HCT116 (cell line): ENCODE results near the gene IQGAP2. TPM values are rescaled to one million over a fixed set of nuclear protein-coding genes. Genes with fewer than 3 reads are reported as not detected.

ENCODE experiments used
- ATAC-seq: fragments of 200-7000 bp; cut with Tn5 transposase; 2 replicates; pipeline ENCODE4 v1.9.1; 2020; ENCODE audit warnings: mild to moderate bottlenecking, moderate library complexity
- BruUV-seq: library from RNA; stranded (reverse); fragments of 400-500 nt; replicated peaks from 2 replicates; lab custom pipeline; 2021; lab: Mats Ljungman, UMichigan
- CTCF ChIA-PET: fragments of 300-600 bp; sonication (Branson Sonifier 250); formaldehyde crosslinking; loops from one replicate; lab custom pipeline; 2021; ENCODE audit warnings: antibody characterized with exemption; lab: Charles Lee
- POLR2A ChIA-PET: fragments of 300-600, 350-600 bp; sonication (Branson Sonifier 250); formaldehyde crosslinking; loops from one replicate; lab custom pipeline; 2021; ENCODE audit warnings: antibody characterized with exemption; lab: Charles Lee
- RAD21 ChIA-PET, 2 experiments: fragments of 300-600 bp; sonication (Branson Sonifier 250); formaldehyde crosslinking; loops; one replicate each; lab custom pipeline; 2023; ENCODE audit warnings: low total read pairs in 2 of 2; ENCODE audit not compliant: uncharacterized antibody in 2 of 2, unreplicated experiment in 2 of 2, low non-redundant PET in 1 of 2; lab: Charles Lee
- DNase-seq: peaks from one replicate; pipeline ENCODE4 v3.0.0-alpha.2; 2010; ENCODE audit warnings: low read depth, low spot score
- H2AFZ ChIP-seq: fragments of 200-600 bp; shearing (Covaris generic), sonication (generic); 2 replicates; pipeline ENCODE4 v1.6.1; 2017; ENCODE audit warnings: low read depth, mixed run types, mixed read lengths, antibody characterized with exemption, low read length; ENCODE audit not compliant: poor library complexity, severe bottlenecking
- H3K27ac ChIP-seq: 2 replicates; pipeline ENCODE4 v1.5.1; 2012; ENCODE audit warnings: low read depth, low read length
- H3K27me3 ChIP-seq: fragments of 200-600 bp; sonication (generic); 2 replicates; pipeline ENCODE4 v1.6.1; 2016; ENCODE audit warnings: mixed run types, low read length, mixed read lengths; ENCODE audit not compliant: insufficient read depth
- H3K36me3 ChIP-seq, 2 experiments: fragments of 200-500 bp in 1 of 2; fragments of 200-600 bp in 1 of 2; sonication (Bioruptor generic) in 1 of 2; sonication (generic) in 1 of 2; 2 replicates each; pipeline versions ENCODE4 v1.5.1 to v1.6.1; 2014 to 2016; ENCODE audit warnings: low read length in 2 of 2, inconsistent platforms in 1 of 2, mixed read lengths in 1 of 2, mixed run types in 1 of 2; ENCODE audit not compliant: insufficient read depth in 2 of 2, control insufficient read depth in 1 of 2
- H3K4me1 ChIP-seq, 2 experiments: fragments of 200-600 bp in 1 of 2; sonication (generic) in 1 of 2; 2 replicates each; pipeline versions ENCODE4 v1.5.1 to v1.6.1; 2012 to 2017; ENCODE audit warnings: low read length in 2 of 2, inconsistent platforms in 1 of 2, mild to moderate bottlenecking in 1 of 2, mixed read lengths in 1 of 2, mixed run types in 1 of 2, moderate library complexity in 1 of 2; ENCODE audit not compliant: insufficient read depth in 2 of 2, control insufficient read depth in 1 of 2
- H3K4me2 ChIP-seq: fragments of 200-600 bp; sonication (generic); 2 replicates; pipeline ENCODE4 v1.6.1; 2017; ENCODE audit warnings: mixed run types, low read length, mixed read lengths
- H3K4me3 ChIP-seq, 2 experiments: fragments of 200-600 bp in 1 of 2; sonication (generic) in 1 of 2; replicated peaks in 1 of 2; 2 replicates each; pipeline ENCODE4 v1.5.1; 2011 to 2016; ENCODE audit warnings: low read length in 2 of 2, control low read depth in 1 of 2, low read depth in 1 of 2, mild to moderate bottlenecking in 1 of 2, mixed read lengths in 1 of 2, mixed run types in 1 of 2
- H3K79me2 ChIP-seq: fragments of 200-600 bp; sonication (generic); 2 replicates; pipeline ENCODE4 v1.6.1; 2017; ENCODE audit warnings: mild to moderate bottlenecking, mixed run types, low read length, moderate library complexity, mixed read lengths; ENCODE audit not compliant: insufficient read depth
- H3K9ac ChIP-seq: fragments of 200-600 bp; sonication (generic); 2 replicates; pipeline ENCODE4 v1.6.1; 2016; ENCODE audit warnings: low read length, mixed read lengths
- H3K9me2 ChIP-seq: fragments of 200-600 bp; sonication (generic), shearing (Covaris generic); 2 replicates; pipeline ENCODE4 v1.6.1; 2017; ENCODE audit warnings: mixed run types, mild to moderate bottlenecking, moderate library complexity; ENCODE audit not compliant: insufficient read depth
- H3K9me3 ChIP-seq, 2 experiments: fragments of 200-500 bp in 1 of 2; fragments of 200-600 bp in 1 of 2; sonication (Bioruptor generic) in 1 of 2; sonication (generic) in 1 of 2; 2 replicates each; pipeline ENCODE4 v1.6.1; 2014 to 2017; ENCODE audit warnings: low read length in 2 of 2, mixed read lengths in 2 of 2, inconsistent platforms in 1 of 2, low read depth in 1 of 2, mild to moderate bottlenecking in 1 of 2, mixed run types in 1 of 2, moderate library complexity in 1 of 2; ENCODE audit not compliant: control insufficient read depth in 1 of 2, insufficient read depth in 1 of 2
- H4K20me1 ChIP-seq: fragments of 200-600 bp; sonication (generic), shearing (Covaris generic); 2 replicates; pipeline ENCODE4 v1.6.1; 2017; ENCODE audit warnings: mixed run types, mild to moderate bottlenecking, moderate library complexity; ENCODE audit not compliant: insufficient read depth
- ATF3 ChIP-seq: IDR thresholded peaks from 2 replicates; pipeline ENCODE4 v1.6.1; 2012
- ELF1 ChIP-seq: IDR thresholded peaks from 2 replicates; pipeline ENCODE4 v1.6.1; 2012; ENCODE audit warnings: low read depth, borderline replicate concordance
- EZH2phosphoT487 ChIP-seq: fragments of 200-600 bp; IDR thresholded peaks from 2 replicates; pipeline ENCODE4 v1.6.1; 2018; ENCODE audit warnings: antibody characterized with exemption, borderline replicate concordance
- FOSL1 ChIP-seq: IDR thresholded peaks from 2 replicates; pipeline ENCODE4 v1.6.1; 2012; ENCODE audit warnings: low read depth
- JUND ChIP-seq: IDR thresholded peaks from 2 replicates; pipeline ENCODE4 v1.6.1; 2012
- POLR2A ChIP-seq: IDR thresholded peaks from 2 replicates; pipeline ENCODE4 v1.7.0; 2011; ENCODE audit warnings: borderline replicate concordance; ENCODE audit not compliant: insufficient read depth, insufficient read length; ENCODE audit errors: extremely low read depth
- RAD21 ChIP-seq: IDR thresholded peaks from 2 replicates; pipeline ENCODE4 v1.6.1; 2012; ENCODE audit warnings: low read depth, mild to moderate bottlenecking
- SIN3A ChIP-seq: IDR thresholded peaks from 2 replicates; pipeline ENCODE4 v1.6.1; 2012; ENCODE audit warnings: low read depth
- SRF ChIP-seq: IDR thresholded peaks from 2 replicates; pipeline ENCODE4 v1.6.1; 2012; ENCODE audit warnings: low read depth
- TCF7L2 ChIP-seq: IDR thresholded peaks from 2 replicates; pipeline ENCODE4 v1.7.0; 2011; ENCODE audit warnings: borderline replicate concordance, inconsistent platforms; ENCODE audit not compliant: insufficient read depth, insufficient read length; ENCODE audit errors: extremely low read depth
- YY1 ChIP-seq: IDR thresholded peaks from 2 replicates; pipeline ENCODE4 v1.6.1; 2011; ENCODE audit warnings: low read length, low read depth, moderate library complexity, mild to moderate bottlenecking; ENCODE audit not compliant: insufficient replicate concordance; ENCODE audit errors: extremely low read depth
- intact Hi-C: fragments of 100-400 bp; cut with micrococcal nuclease; formaldehyde crosslinking; loops from 2 replicates; pipeline ENCODE4 v1.10.0; 2022
- total RNA-seq: library from RNA; stranded (reverse); gene quantifications from one replicate; pipeline ENCODE4 v1.2.1, GENCODE V29; 2021; ENCODE audit not compliant: unreplicated experiment
- TF ChIP-seq, protein P1 (sequence below), 3 experiments: fragments of 200-600 bp in 1 of 3; sonication (generic) in 1 of 3; IDR thresholded peaks in 2 of 3; conservative IDR thresholded peaks in 1 of 3; 2 replicates each; pipeline ENCODE4 v1.5.1; 2012 to 2017; ENCODE audit warnings: low read depth in 2 of 3, low read length in 2 of 3, antibody characterized with exemption in 1 of 3, borderline replicate concordance in 1 of 3, control low read depth in 1 of 3, mild to moderate bottlenecking in 1 of 3, mixed read lengths in 1 of 3, mixed run types in 1 of 3, moderate library complexity in 1 of 3; ENCODE audit not compliant: insufficient read depth in 1 of 3
- TF ChIP-seq, protein P2 (sequence below): IDR thresholded peaks from 2 replicates; pipeline ENCODE4 v1.6.1; 2012; ENCODE audit warnings: low read depth
- TF ChIP-seq, protein P3 (sequence below): IDR thresholded peaks from 2 replicates; pipeline ENCODE4 v1.6.1; 2012

Gene IQGAP2
- total RNA-seq, 1 experiment from 2014 or later: 2.0 TPM

DNA sequence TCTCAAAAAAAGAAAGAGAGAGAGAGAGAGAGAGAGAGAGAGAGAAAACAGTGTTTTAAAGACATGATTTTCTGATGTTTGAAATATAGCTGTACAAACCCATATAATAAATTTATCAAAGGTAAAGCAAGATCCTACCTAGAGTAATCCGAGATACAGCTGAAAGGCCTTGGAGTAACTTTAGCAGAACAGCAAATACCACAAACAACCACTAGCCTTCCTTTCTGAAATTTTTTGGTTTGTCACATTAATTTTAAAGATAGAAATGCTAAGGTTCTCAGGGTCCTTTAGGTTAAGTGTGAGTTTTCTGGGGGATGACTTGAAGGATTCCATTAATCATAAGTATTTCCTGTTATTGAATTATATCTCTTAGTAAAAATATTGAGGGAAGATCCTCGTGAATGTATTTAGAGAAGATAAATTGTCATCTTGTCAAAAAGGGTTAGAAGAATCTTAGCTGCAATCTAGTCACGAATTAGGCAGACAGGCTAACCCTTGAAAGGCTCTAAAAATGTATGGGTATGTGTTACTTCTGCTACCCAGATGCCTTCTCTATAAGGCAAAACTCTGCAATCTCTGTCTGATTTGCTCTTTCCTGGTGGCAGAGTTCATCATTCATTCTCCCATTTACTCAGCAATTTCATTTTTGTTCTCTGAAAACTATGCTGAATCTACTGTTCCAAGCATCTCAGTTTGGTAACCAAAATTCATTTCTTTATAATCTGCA is 192.8 kb downstream of the IQGAP2 start:
- no TSS peak for BruUV-seq
- H2AFZ ChIP-seq: no peak overlapping the region
- H3K4me1 ChIP-seq: no peaks in the 10 kb centered on the region
- ChIA-PET RAD21 (no interaction called here), POLR2A (no interaction called here), CTCF (interaction anchor here (0.7 kb wide), 1 partner anchor 179 kb away, joined by 4 read pairs; no protein-coding TSS in a partner anchor)
- no peaks in the 10 kb centered on the region for H3K79me2 ChIP-seq
- no peak overlapping the region for H3K4me3 ChIP-seq
- H3K27me3 ChIP-seq: no peaks in the 10 kb centered on the region
- no peaks in the 10 kb centered on the region for H4K20me1 ChIP-seq
- DNase-seq (no peak), ATAC-seq (no peak)
- no peaks in the 10 kb centered on the region for H3K9me3 ChIP-seq
- no peaks in the 10 kb centered on the region for H3K9me2 ChIP-seq
- H3K36me3 ChIP-seq: no peaks in the 10 kb centered on the region
- TF ChIP-seq, protein P1, sequence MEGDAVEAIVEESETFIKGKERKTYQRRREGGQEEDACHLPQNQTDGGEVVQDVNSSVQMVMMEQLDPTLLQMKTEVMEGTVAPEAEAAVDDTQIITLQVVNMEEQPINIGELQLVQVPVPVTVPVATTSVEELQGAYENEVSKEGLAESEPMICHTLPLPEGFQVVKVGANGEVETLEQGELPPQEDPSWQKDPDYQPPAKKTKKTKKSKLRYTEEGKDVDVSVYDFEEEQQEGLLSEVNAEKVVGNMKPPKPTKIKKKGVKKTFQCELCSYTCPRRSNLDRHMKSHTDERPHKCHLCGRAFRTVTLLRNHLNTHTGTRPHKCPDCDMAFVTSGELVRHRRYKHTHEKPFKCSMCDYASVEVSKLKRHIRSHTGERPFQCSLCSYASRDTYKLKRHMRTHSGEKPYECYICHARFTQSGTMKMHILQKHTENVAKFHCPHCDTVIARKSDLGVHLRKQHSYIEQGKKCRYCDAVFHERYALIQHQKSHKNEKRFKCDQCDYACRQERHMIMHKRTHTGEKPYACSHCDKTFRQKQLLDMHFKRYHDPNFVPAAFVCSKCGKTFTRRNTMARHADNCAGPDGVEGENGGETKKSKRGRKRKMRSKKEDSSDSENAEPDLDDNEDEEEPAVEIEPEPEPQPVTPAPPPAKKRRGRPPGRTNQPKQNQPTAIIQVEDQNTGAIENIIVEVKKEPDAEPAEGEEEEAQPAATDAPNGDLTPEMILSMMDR (IDR thresholded peaks at IDR 0.05 in 2 of 3, conservative IDR thresholded peaks at IDR 0.05 in 1 of 3; ENCODE audit: borderline replicate concordance in 1 of 3, insufficient read depth in 1 of 3, low read depth in 2 of 3, low read length in 2 of 3): no peak
- TF ChIP-seq JUND (no peak), ATF3 (no peak), FOSL1 (no peak), EZH2phosphoT487 (no peak), TCF7L2 (no peak), ELF1 (no peak), RAD21 (no peak), SRF (no peak), SIN3A (no peak), YY1 (no peak), POLR2A (no peak)
- TF ChIP-seq, protein P2, sequence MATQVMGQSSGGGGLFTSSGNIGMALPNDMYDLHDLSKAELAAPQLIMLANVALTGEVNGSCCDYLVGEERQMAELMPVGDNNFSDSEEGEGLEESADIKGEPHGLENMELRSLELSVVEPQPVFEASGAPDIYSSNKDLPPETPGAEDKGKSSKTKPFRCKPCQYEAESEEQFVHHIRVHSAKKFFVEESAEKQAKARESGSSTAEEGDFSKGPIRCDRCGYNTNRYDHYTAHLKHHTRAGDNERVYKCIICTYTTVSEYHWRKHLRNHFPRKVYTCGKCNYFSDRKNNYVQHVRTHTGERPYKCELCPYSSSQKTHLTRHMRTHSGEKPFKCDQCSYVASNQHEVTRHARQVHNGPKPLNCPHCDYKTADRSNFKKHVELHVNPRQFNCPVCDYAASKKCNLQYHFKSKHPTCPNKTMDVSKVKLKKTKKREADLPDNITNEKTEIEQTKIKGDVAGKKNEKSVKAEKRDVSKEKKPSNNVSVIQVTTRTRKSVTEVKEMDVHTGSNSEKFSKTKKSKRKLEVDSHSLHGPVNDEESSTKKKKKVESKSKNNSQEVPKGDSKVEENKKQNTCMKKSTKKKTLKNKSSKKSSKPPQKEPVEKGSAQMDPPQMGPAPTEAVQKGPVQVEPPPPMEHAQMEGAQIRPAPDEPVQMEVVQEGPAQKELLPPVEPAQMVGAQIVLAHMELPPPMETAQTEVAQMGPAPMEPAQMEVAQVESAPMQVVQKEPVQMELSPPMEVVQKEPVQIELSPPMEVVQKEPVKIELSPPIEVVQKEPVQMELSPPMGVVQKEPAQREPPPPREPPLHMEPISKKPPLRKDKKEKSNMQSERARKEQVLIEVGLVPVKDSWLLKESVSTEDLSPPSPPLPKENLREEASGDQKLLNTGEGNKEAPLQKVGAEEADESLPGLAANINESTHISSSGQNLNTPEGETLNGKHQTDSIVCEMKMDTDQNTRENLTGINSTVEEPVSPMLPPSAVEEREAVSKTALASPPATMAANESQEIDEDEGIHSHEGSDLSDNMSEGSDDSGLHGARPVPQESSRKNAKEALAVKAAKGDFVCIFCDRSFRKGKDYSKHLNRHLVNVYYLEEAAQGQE: no peak
- TF ChIP-seq, protein P3, sequence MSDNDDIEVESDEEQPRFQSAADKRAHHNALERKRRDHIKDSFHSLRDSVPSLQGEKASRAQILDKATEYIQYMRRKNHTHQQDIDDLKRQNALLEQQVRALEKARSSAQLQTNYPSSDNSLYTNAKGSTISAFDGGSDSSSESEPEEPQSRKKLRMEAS: no peak
- no peak overlapping the region for H3K4me2 ChIP-seq
- intact Hi-C loops: no loop called here
- no peak overlapping the region for H3K9ac ChIP-seq
- H3K27ac ChIP-seq: no peak overlapping the region
